ENCODE data around the gene RAD18. TPM values are rescaled to one million over a fixed set of nuclear protein-coding genes. Genes with fewer than 3 reads are reported as not detected.

Gene RAD18
- total and polyA plus RNA-seq, 10 donors, result 1.6 to 20.7 (median 12.4) TPM

DNA sequence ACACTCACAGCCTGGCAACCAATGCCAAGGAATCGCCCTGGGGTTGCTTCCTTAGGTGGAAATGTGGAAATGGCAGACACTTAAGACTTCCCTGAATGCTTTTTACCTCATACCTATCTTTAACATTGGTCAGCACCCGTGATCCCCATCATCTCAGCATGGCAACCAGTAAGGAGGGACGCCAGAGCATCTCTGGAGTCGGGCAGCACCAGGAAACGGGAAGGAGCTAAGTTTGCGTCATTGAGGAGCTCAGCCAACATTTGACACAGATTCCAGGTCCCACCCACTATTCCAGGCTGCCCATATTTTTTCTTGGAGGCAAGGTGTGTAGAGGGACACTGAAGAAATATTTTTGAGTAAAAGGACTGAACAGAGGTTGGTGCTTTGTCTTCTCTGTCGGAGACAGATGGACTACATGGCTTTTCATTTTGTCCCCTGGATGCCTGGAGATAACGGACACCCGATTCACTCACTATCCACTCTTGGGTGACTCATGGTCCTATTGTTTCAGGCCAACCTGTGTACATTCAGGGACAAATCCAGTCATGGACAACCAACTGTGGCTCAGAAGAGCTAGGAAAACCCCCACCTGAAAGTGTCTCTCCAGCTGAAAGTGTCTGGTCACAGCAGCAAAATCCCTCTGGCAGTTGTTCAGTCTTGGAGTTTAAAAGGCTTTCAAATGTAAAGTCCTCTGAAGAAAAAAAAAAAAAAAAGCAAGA, 123.5 kb downstream of the RAD18 start:
- Histone ChIP-seq H3K36me3 (no peaks in the 10 kb centered on the region), H3K27ac (no peak overlapping the region), H3K4me3 (no peak overlapping the region), H3K4me1 (no peaks in the 10 kb centered on the region), H3K27me3 (replicated peaks in 1 of 7) (no peaks in the 10 kb centered on the region), H3K9me3 (no peaks in the 10 kb centered on the region)
- intact Hi-C loops (cut with DNase I; ENCODE audit: low total_unique reads), result no loop called here
- WGBS, 5 donors, result 81 to 91% (median 87%) methylated on average over 9 of the region's 9 CpGs
- no peak for DNase-seq
- TF ChIP-seq POLR2AphosphoS5 (IDR thresholded peaks at IDR 0.05) (no peak), POLR2A (IDR thresholded peaks at IDR 0.05) (no peak)
- TF ChIP-seq, protein P1, sequence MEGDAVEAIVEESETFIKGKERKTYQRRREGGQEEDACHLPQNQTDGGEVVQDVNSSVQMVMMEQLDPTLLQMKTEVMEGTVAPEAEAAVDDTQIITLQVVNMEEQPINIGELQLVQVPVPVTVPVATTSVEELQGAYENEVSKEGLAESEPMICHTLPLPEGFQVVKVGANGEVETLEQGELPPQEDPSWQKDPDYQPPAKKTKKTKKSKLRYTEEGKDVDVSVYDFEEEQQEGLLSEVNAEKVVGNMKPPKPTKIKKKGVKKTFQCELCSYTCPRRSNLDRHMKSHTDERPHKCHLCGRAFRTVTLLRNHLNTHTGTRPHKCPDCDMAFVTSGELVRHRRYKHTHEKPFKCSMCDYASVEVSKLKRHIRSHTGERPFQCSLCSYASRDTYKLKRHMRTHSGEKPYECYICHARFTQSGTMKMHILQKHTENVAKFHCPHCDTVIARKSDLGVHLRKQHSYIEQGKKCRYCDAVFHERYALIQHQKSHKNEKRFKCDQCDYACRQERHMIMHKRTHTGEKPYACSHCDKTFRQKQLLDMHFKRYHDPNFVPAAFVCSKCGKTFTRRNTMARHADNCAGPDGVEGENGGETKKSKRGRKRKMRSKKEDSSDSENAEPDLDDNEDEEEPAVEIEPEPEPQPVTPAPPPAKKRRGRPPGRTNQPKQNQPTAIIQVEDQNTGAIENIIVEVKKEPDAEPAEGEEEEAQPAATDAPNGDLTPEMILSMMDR (IDR thresholded peaks at IDR 0.05 in 8 of 11, conservative IDR thresholded peaks at IDR 0.05 in 3 of 11), result no peak

GRCh38 chr3:8838765-8839423, 124.4 kb downstream of the RAD18 start:
- Histone ChIP-seq H3K27ac (no peak overlapping the region), H3K4me1 (no peaks in the 10 kb centered on the region), H3K9me3 (no peaks in the 10 kb centered on the region), H3K27me3 (replicated peaks in 1 of 7) (no peaks in the 10 kb centered on the region), H3K4me3 (no peak overlapping the region), H3K36me3 (no peaks in the 10 kb centered on the region)
- TF ChIP-seq, protein P1 (IDR thresholded peaks at IDR 0.05 in 8 of 11, conservative IDR thresholded peaks at IDR 0.05 in 3 of 11), result no peak
- no peak for TF ChIP-seq POLR2A (IDR thresholded peaks at IDR 0.05)
- TF ChIP-seq POLR2AphosphoS5 (IDR thresholded peaks at IDR 0.05), result no peak
- intact Hi-C loops (cut with DNase I; ENCODE audit: low total_unique reads), result no loop called here
- WGBS, 5 donors, result 82 to 94% (median 89%) methylated on average over 3 of the region's 3 CpGs
- DNase-seq, result no peak

DNA sequence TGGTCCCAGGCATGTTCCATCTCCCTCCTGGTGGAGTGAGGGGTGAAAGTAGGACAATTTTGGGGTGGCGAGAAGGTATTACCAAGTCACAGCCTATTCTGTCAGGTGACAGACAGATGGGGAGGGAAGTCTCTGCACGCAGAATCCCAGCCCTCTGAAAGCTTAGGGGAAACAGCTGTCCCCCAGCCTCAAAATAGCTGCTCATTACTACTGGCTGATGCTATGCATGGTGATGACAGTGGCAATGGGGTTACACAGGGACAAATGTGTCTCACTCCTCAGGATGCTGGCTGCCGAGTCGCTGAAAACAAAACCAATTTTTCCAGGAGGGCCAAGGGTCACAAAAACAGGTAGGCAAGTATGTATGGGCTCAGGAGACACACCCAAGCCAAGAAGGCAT, 125.0 kb downstream of the RAD18 start:
- no peaks in the 10 kb centered on the region for H3K9me3 ChIP-seq
- intact Hi-C loops (cut with DNase I; ENCODE audit: low total_unique reads), result no loop called here
- no peak overlapping the region for H3K27ac ChIP-seq
- no peaks in the 10 kb centered on the region for H3K4me1 ChIP-seq
- DNase-seq, result no peak
- no peak overlapping the region for H3K4me3 ChIP-seq
- H3K27me3 ChIP-seq (replicated peaks in 1 of 7), result no peaks in the 10 kb centered on the region
- TF ChIP-seq POLR2A (IDR thresholded peaks at IDR 0.05), result no peak
- TF ChIP-seq POLR2AphosphoS5 (IDR thresholded peaks at IDR 0.05), result no peak
- TF ChIP-seq, protein P1 (IDR thresholded peaks at IDR 0.05 in 8 of 11, conservative IDR thresholded peaks at IDR 0.05 in 3 of 11), result no peak
- H3K36me3 ChIP-seq, result no peaks in the 10 kb centered on the region
- 71 to 84% (median 83%) methylated on average over 4 of the region's 4 CpGs for WGBS, 5 donors

GRCh38 chr3:8837162-8837561, 126.1 kb downstream of the RAD18 start:
- Histone ChIP-seq H3K27me3 (replicated peaks in 1 of 7) (no peaks in the 10 kb centered on the region), H3K36me3 (no peaks in the 10 kb centered on the region), H3K4me3 (no peak overlapping the region), H3K27ac (no peak overlapping the region), H3K9me3 (no peaks in the 10 kb centered on the region), H3K4me1 (no peaks in the 10 kb centered on the region)
- TF ChIP-seq, protein P1 (IDR thresholded peaks at IDR 0.05 in 8 of 11, conservative IDR thresholded peaks at IDR 0.05 in 3 of 11), result no peak
- no peak for TF ChIP-seq POLR2A (IDR thresholded peaks at IDR 0.05)
- no peak for TF ChIP-seq POLR2AphosphoS5 (IDR thresholded peaks at IDR 0.05)
- WGBS, 5 donors, result 47 to 83% (median 75%) methylated on average over 3 of the region's 3 CpGs
- intact Hi-C loops (cut with DNase I; ENCODE audit: low total_unique reads), result no loop called here
- no peak for DNase-seq

Measured in spleen (tissue), 11 donors.